K562 (cell line): Measurements from ENCODE around the gene SRGAP3. TPM values are rescaled to one million over a fixed set of nuclear protein-coding genes. Genes with fewer than 3 reads are reported as not detected.

Source experiments
- ATAC-seq: fragments of 200-7000 bp; cut with Tn5 transposase; 3 replicates; pipeline ENCODE4 v1.9.1; 2020; ENCODE audit warnings: moderate library complexity
- BruUV-seq: library from RNA; stranded (reverse); fragments of 400-500 nt; replicated peaks from 2 replicates; lab custom pipeline; 2021; lab: Mats Ljungman, UMichigan
- CTCF ChIA-PET: fragments of 300-600 bp; formaldehyde crosslinking; extraction: SDS; loops from one replicate; lab custom pipeline; 2021; ENCODE audit warnings: low intra/inter-chr PET ratio; lab: Yijun Ruan, JAX
- POLR2A ChIA-PET: fragments of 300-600, 350-650 bp; sonication (Branson Sonifier 250); formaldehyde crosslinking; extraction: SDS; loops from one replicate; lab custom pipeline; 2021; ENCODE audit warnings: antibody characterized with exemption, inconsistent platforms; lab: Yijun Ruan, JAX
- DNase-seq, 4 experiments: peaks; one replicate each; pipeline versions ENCODE4 v3.0.0 to v3.0.0-alpha.2; 2011 to 2018; ENCODE audit warnings: low spot score in 3 of 4, mixed read lengths in 3 of 4; ENCODE audit errors: extremely low read depth in 1 of 4
- FAIRE-seq: peaks from 2 replicates; lab custom pipeline; 2011; peaks lifted over from hg19 to GRCh38; lab: Jason Lieb, UNC
- H2AFZ ChIP-seq: 2 replicates; pipeline ENCODE4 v1.6.0; 2011; ENCODE audit warnings: low read depth, low read length, control low read depth, inconsistent platforms
- H3K27ac ChIP-seq: fragments of 200-600 bp; 3 replicates; pipeline ENCODE4 v1.8.0; 2011; ENCODE audit warnings: low read depth, mild to moderate bottlenecking, control low read depth, inconsistent platforms, low read length, moderate library complexity, mixed read lengths; ENCODE audit errors: extremely low read depth
- H3K27me3 ChIP-seq, 2 experiments: fragments of 300-600 bp in 1 of 2; 2 replicates in 1 of 2; 3 replicates in 1 of 2; pipeline versions ENCODE4 v1.6.0 to v1.8.0; 2011; ENCODE audit warnings: inconsistent platforms in 2 of 2, low read length in 2 of 2, mild to moderate bottlenecking in 1 of 2, mixed read lengths in 1 of 2, moderate library complexity in 1 of 2; ENCODE audit not compliant: control insufficient read depth in 2 of 2, insufficient read depth in 2 of 2
- H3K36me3 ChIP-seq: fragments of 300-600 bp; 3 replicates; pipeline ENCODE4 v1.8.0; 2011; ENCODE audit warnings: mild to moderate bottlenecking, low read length, inconsistent platforms; ENCODE audit not compliant: control insufficient read depth, insufficient read depth
- H3K4me1 ChIP-seq, 2 experiments: fragments of 200-600 bp in 1 of 2; replicated peaks in 1 of 2; 2 replicates in 1 of 2; 3 replicates in 1 of 2; pipeline versions ENCODE4 v1.5.1 to v1.8.0; 2011; ENCODE audit warnings: inconsistent platforms in 2 of 2, low read length in 2 of 2, mild to moderate bottlenecking in 1 of 2, mixed read lengths in 1 of 2, moderate library complexity in 1 of 2; ENCODE audit not compliant: control insufficient read depth in 2 of 2, insufficient read depth in 2 of 2
- H3K4me2 ChIP-seq: 2 replicates; pipeline ENCODE4 v1.6.1; 2011; ENCODE audit warnings: low read length, control low read depth, inconsistent platforms, mixed read lengths; ENCODE audit not compliant: insufficient read depth
- H3K4me3 ChIP-seq: fragments of 200-600 bp; sonication (generic), shearing (Covaris generic); 2 replicates; pipeline ENCODE4 v1.5.1; 2016; ENCODE audit warnings: control low read depth, inconsistent platforms
- H3K79me2 ChIP-seq: fragments of 200-600 bp; 3 replicates; pipeline ENCODE4 v1.8.0; 2011; ENCODE audit warnings: low read length, inconsistent platforms; ENCODE audit not compliant: control insufficient read depth, insufficient read depth
- H3K9ac ChIP-seq, 2 experiments: 2 replicates each; pipeline versions ENCODE4 v1.6.0 to v1.6.1; 2011; ENCODE audit warnings: low read depth in 2 of 2, low read length in 2 of 2, control low read depth in 1 of 2, inconsistent platforms in 1 of 2, mild to moderate bottlenecking in 1 of 2, mixed read lengths in 1 of 2; ENCODE audit not compliant: insufficient read depth in 1 of 2
- H3K9me1 ChIP-seq: one replicate; pipeline ENCODE4 v1.6.0; 2011; ENCODE audit warnings: inconsistent platforms, mild to moderate bottlenecking, low read length, moderate library complexity; ENCODE audit not compliant: control insufficient read depth, insufficient read depth
- H3K9me3 ChIP-seq: replicated peaks from 2 replicates; pipeline ENCODE4 v1.5.1; 2011; ENCODE audit warnings: low read depth, low read length, inconsistent platforms; ENCODE audit not compliant: control insufficient read depth, insufficient read depth
- H4K20me1 ChIP-seq: replicated peaks from 2 replicates; pipeline ENCODE4 v1.6.1; 2011; ENCODE audit warnings: low read length, inconsistent platforms, mixed read lengths; ENCODE audit not compliant: control insufficient read depth, insufficient read depth
- CEBPG ChIP-seq, 3 experiments: fragments of 200-800 bp in 1 of 3; sonication (Bioruptor generic) in 1 of 3; sonication (generic) in 1 of 3; formaldehyde crosslinking in 1 of 3; IDR thresholded peaks in 2 of 3; conservative IDR thresholded peaks in 1 of 3; 2 replicates each; pipeline versions ENCODE4 v1.6.1 to v1.8.0; 2016 to 2022; ENCODE audit warnings: missing compliant biosample characterization in 2 of 3, missing genetic modification characterization in 2 of 3, mild to moderate bottlenecking in 1 of 3, missing genetic modification reagents in 1 of 3
- CGGBP1 ChIP-seq: fragments of 250-450 bp; sonication (Bioruptor Pico); IDR thresholded peaks from 2 replicates; pipeline ENCODE4 v1.9.0; 2021; ENCODE audit warnings: mild to moderate bottlenecking
- FOXA3 ChIP-seq, 2 experiments: fragments of 450-650 bp in 1 of 2; sonication (generic) in 1 of 2; formaldehyde crosslinking; IDR thresholded peaks in 1 of 2; conservative IDR thresholded peaks in 1 of 2; 2 replicates each; pipeline versions ENCODE4 v1.4.0 to v1.8.0; 2020 to 2022; ENCODE audit warnings: mild to moderate bottlenecking in 2 of 2, missing genetic modification reagents in 1 of 2
- JUN ChIP-seq, 2 experiments: sonication (generic) in 1 of 2; formaldehyde crosslinking in 1 of 2; IDR thresholded peaks; 2 replicates each; pipeline versions ENCODE4 v1.6.1 to v1.8.0; 2012 to 2022; ENCODE audit warnings: borderline replicate concordance in 2 of 2, mild to moderate bottlenecking in 2 of 2, improper control_type of control experiment in 1 of 2, low read depth in 1 of 2, low read length in 1 of 2, missing genetic modification reagents in 1 of 2
- L3MBTL2 ChIP-seq: fragments of 450-650 bp; IDR thresholded peaks from 2 replicates; pipeline ENCODE4 v1.6.1; 2016; ENCODE audit warnings: mild to moderate bottlenecking, moderate library complexity
- LARP7 ChIP-seq: fragments of 450-650 bp; IDR thresholded peaks from 2 replicates; pipeline ENCODE4 v1.6.1; 2016
- NFE2 ChIP-seq: IDR thresholded peaks from 2 replicates; pipeline ENCODE4 v1.6.1; 2014; ENCODE audit warnings: antibody characterized with exemption, low read depth
- POLR3G ChIP-seq: IDR thresholded peaks from 2 replicates; pipeline ENCODE4 v1.6.1; 2011; ENCODE audit not compliant: insufficient read length, insufficient replicate concordance; ENCODE audit errors: extremely low read depth
- RBM34 ChIP-seq: fragments of 200-400 bp; formaldehyde crosslinking; IDR thresholded peaks from 2 replicates; pipeline ENCODE4 v1.6.1; 2018; ENCODE audit warnings: low read length, borderline replicate concordance; ENCODE audit not compliant: insufficient read depth
- SUPT5H ChIP-seq: fragments of 450-650 bp; IDR thresholded peaks from 2 replicates; pipeline ENCODE4 v1.6.1; 2016
- ZC3H8 ChIP-seq: fragments of 450-650 bp; IDR thresholded peaks from 2 replicates; pipeline ENCODE4 v1.6.1; 2017
- ZNF232 ChIP-seq: sonication (generic); formaldehyde crosslinking; IDR thresholded peaks from 2 replicates; pipeline ENCODE4 v1.8.0; 2022; ENCODE audit warnings: mild to moderate bottlenecking, missing genetic modification reagents
- ZNF75A ChIP-seq: fragments of 450-650 bp; formaldehyde crosslinking; IDR thresholded peaks from 2 replicates; pipeline ENCODE4 v1.4.0; 2020; ENCODE audit warnings: mild to moderate bottlenecking
- WGBS: fragments of 100-300 bp; shearing (Covaris generic); methylation state at CpG from one replicate; pipeline ENCODE4 v1.1.6; 2016; ENCODE audit warnings: low coverage, mixed read lengths; ENCODE audit not compliant: insufficient coverage; ENCODE audit errors: missing lambda C conversion rate; 5-methylcytosine and 5-hydroxymethylcytosine counted together
- in situ Hi-C: fragments of 300-500 bp; cut with MboI; formaldehyde crosslinking; loops from 4 replicates; pipeline ENCODE4 v1.15.0; 2018; ENCODE audit warnings: inconsistent platforms, mixed read lengths
- intact Hi-C: fragments of 100-400 bp; cut with micrococcal nuclease; formaldehyde crosslinking; loops from 2 replicates; pipeline ENCODE4 v1.14.2; 2022
- polyA plus RNA-seq, 8 experiments: library from polyadenylated mRNA; depleted of rRNA in 4 of 8; stranded (reverse) in 5 of 8; unstranded in 3 of 8; fragments of >200 nt; fragmentation: Nextera tagmentation in 2 of 8; fragmentation: Illumina TruSeq in 1 of 8; extraction: Ambion mirVana in 2 of 8; extraction: Trizol in 1 of 8; gene quantifications; 2 replicates each; pipeline versions ENCODE4 v1.2.1 to v1.2.3, GENCODE V29; 2011 to 2014; ENCODE audit warnings: inconsistent platforms in 1 of 8, missing spikeins in 1 of 8
- total RNA-seq, 7 experiments: library from RNA; depleted of rRNA in 6 of 7; stranded (reverse); fragments of >200 nt in 6 of 7; fragmentation: Illumina TruSeq in 2 of 7; extraction: Trizol in 2 of 7; gene quantifications; 2 replicates each; pipeline versions ENCODE4 v1.2.1 to v1.2.3, GENCODE V29; 2011 to 2021; ENCODE audit warnings: low replicate concordance in 1 of 7

The SRGAP3 gene
- total and polyA plus RNA-seq, 9 of the 15 experiments (the other 6 are each of a cell fraction or from before 2014, with no cell fraction given), result 0.11 to 0.85 (median 0.35) TPM; not detected in 2

GRCh38 chr3:9080163-9080562, 169.3 kb downstream of the SRGAP3 start:
- no peak for DNase-seq
- no peak for TF ChIP-seq ZNF232 (CRISPR knock-in tag)
- no peak for TF ChIP-seq FOXA3 (CRISPR knock-in tag; conservative IDR thresholded peaks at IDR 0.05 in 1 of 2, IDR thresholded peaks at IDR 0.05 in 1 of 2)
- TF ChIP-seq JUN (IDR thresholded peaks at IDR 0.05; ENCODE audit: borderline replicate concordance, low read depth, low read length), result no peak
- TF ChIP-seq JUN (CRISPR knock-in tag; IDR thresholded peaks at IDR 0.05; ENCODE audit: borderline replicate concordance), result no peak
- no peak for TF ChIP-seq ZC3H8
- no peak for TF ChIP-seq POLR3G
- no peak for TF ChIP-seq CGGBP1
- TF ChIP-seq SUPT5H, result no peak
- no peak for TF ChIP-seq L3MBTL2
- TF ChIP-seq CEBPG (CRISPR knock-in tag; IDR thresholded peaks at IDR 0.05), result no peak
- no peak for TF ChIP-seq CEBPG (tag; conservative IDR thresholded peaks at IDR 0.05 in 1 of 2, IDR thresholded peaks at IDR 0.05 in 1 of 2)
- no peak for TF ChIP-seq RBM34
- TF ChIP-seq NFE2, result no peak
- no peak for TF ChIP-seq LARP7
- no peak for TF ChIP-seq ZNF75A
- Histone ChIP-seq H3K4me3 (no peak overlapping the region), H3K27ac (no peak overlapping the region), H2AFZ (no peak overlapping the region), H4K20me1 (no peaks in the 10 kb centered on the region; the same call in 1 of the 2 replicates), H3K9me1 (no peaks in the 10 kb centered on the region), H3K9ac (no peak overlapping the region), H3K79me2 (no peaks in the 10 kb centered on the region), H3K9me3 (no peaks in the 10 kb centered on the region), H3K4me2 (no peak overlapping the region), H3K4me1 (no peaks in the 10 kb centered on the region; a peak in 1 of 5 replicates), H3K36me3 (no peaks in the 10 kb centered on the region), H3K27me3 (peaks cover 0 to 14% of the 10 kb centered on the region in 2 experiments; a peak in 2 of 5 replicates)
- BruUV-seq, result no TSS peak
- no peak for FAIRE-seq
- 2% methylated on average over 2 of the region's 2 CpGs for WGBS
- intact Hi-C loops (no loop called here), in situ Hi-C loops (no loop called here)
- ChIA-PET POLR2A (no interaction called here), CTCF (no interaction called here)
- ATAC-seq, result no peak
